Thoracic aorta (tissue), 2 donors: ENCODE measurements around the gene CACNG3. TPM values are rescaled to one million over a fixed set of nuclear protein-coding genes. Genes with fewer than 3 reads are reported as not detected.

Experiments used
- ATAC-seq: fragments of 150-250 bp; one replicate; pipeline ENCODE4 v1.8.0; 2017; ENCODE audit warnings: low read depth; ENCODE audit not compliant: insufficient number of reproducible peaks, low FRiP score
- DNase-seq: peaks from one replicate; pipeline ENCODE4 v3.0.0-alpha.2; 2020; ENCODE audit warnings: low spot score
- H3K27ac ChIP-seq, 2 donors: fragments of 200-600 bp; sonication (generic); 1 replicate in 1 of 2; 2 replicates in 1 of 2; pipeline ENCODE4 v1.5.1; 2016; ENCODE audit warnings: mild to moderate bottlenecking in 2 of 2, moderate library complexity in 2 of 2
- H3K27me3 ChIP-seq: fragments of 200-600 bp; sonication (generic); replicated peaks from 2 replicates; pipeline ENCODE4 v1.6.0; 2016; ENCODE audit warnings: mild to moderate bottlenecking; ENCODE audit not compliant: insufficient read depth
- H3K36me3 ChIP-seq: fragments of 200-600 bp; sonication (generic); one replicate; pipeline ENCODE4 v1.5.1; 2016
- H3K4me1 ChIP-seq, 2 donors: fragments of 200-600 bp; sonication (generic); 1 replicate in 1 of 2; 2 replicates in 1 of 2; pipeline versions ENCODE4 v1.5.1 to v1.6.0; 2016; ENCODE audit warnings: low read depth in 2 of 2, mild to moderate bottlenecking in 1 of 2; ENCODE audit not compliant: control insufficient read depth in 1 of 2
- H3K4me3 ChIP-seq: fragments of 200-600 bp; sonication (generic); 2 replicates; pipeline ENCODE4 v1.5.1; 2016; ENCODE audit warnings: mild to moderate bottlenecking
- H3K9me3 ChIP-seq: fragments of 200-600 bp; sonication (generic); 2 replicates; pipeline ENCODE4 v1.5.1; 2016
- CTCF ChIP-seq: fragments of 200-600 bp; sonication (generic); IDR thresholded peaks from one replicate; pipeline ENCODE4 v1.5.1; 2019; ENCODE audit warnings: antibody characterized with exemption
- total RNA-seq, 2 donors: library from RNA; depleted of rRNA; stranded (reverse); fragments of >200 nt; gene quantifications; one replicate each; pipeline versions ENCODE4 v1.1.0 to v1.2.3, GENCODE V29; 2016

The CACNG3 gene
- total RNA-seq, 2 donors from 2014 or later = not detected

- Histone ChIP-seq H3K27ac (no peak overlapping the region), H3K4me3 (no peak overlapping the region), H3K4me1 (no peaks in the 10 kb centered on the region), H3K36me3 (no peaks in the 10 kb centered on the region), H3K27me3 (no peaks in the 10 kb centered on the region), H3K9me3 (no peaks in the 10 kb centered on the region)
- no peak for TF ChIP-seq CTCF
- DNase-seq = no peak
- no peak for ATAC-seq
Observed at GRCh38 chr16:24217461-24217860, 38.7 kb upstream of the CACNG3 start.

- DNase-seq (no peak), ATAC-seq (no peak)
- Histone ChIP-seq H3K27ac (no peak overlapping the region), H3K9me3 (no peaks in the 10 kb centered on the region), H3K27me3 (no peaks in the 10 kb centered on the region), H3K4me1 (no peaks in the 10 kb centered on the region), H3K36me3 (no peaks in the 10 kb centered on the region), H3K4me3 (no peak overlapping the region)
- no peak for TF ChIP-seq CTCF
Observed at GRCh38 chr16:24218299-24218698, 37.8 kb upstream of the CACNG3 start.

GRCh38 chr16:24221219-24221618 is 34.9 kb upstream of the CACNG3 start:
- H3K4me1 ChIP-seq = no peaks in the 10 kb centered on the region
- ATAC-seq = no peak
- H3K9me3 ChIP-seq = no peaks in the 10 kb centered on the region
- DNase-seq = no peak
- H3K27ac ChIP-seq = no peak overlapping the region
- no peak overlapping the region for H3K4me3 ChIP-seq
- no peaks in the 10 kb centered on the region for H3K27me3 ChIP-seq
- TF ChIP-seq CTCF = no peak
- H3K36me3 ChIP-seq = no peaks in the 10 kb centered on the region

GRCh38 chr16:24228514-24228913 is 27.6 kb upstream of the CACNG3 start:
- H3K4me3 ChIP-seq = no peak overlapping the region
- ATAC-seq (no peak), DNase-seq (no peak)
- no peaks in the 10 kb centered on the region for H3K4me1 ChIP-seq
- TF ChIP-seq CTCF = no peak
- H3K9me3 ChIP-seq = no peaks in the 10 kb centered on the region
- H3K36me3 ChIP-seq = no peaks in the 10 kb centered on the region
- H3K27ac ChIP-seq = no peak overlapping the region
- H3K27me3 ChIP-seq = no peaks in the 10 kb centered on the region

- DNase-seq = no peak
- H3K27me3 ChIP-seq = no peaks in the 10 kb centered on the region
- ATAC-seq = no peak
- H3K9me3 ChIP-seq = no peaks in the 10 kb centered on the region
- H3K36me3 ChIP-seq = no peaks in the 10 kb centered on the region
- TF ChIP-seq CTCF = no peak
- H3K27ac ChIP-seq = no peak overlapping the region
- no peak overlapping the region for H3K4me3 ChIP-seq
- no peaks in the 10 kb centered on the region for H3K4me1 ChIP-seq
Observed at GRCh38 chr16:24232936-24233335, 23.2 kb upstream of the CACNG3 start.
